GM12872 (cell line): ENCODE measurements around the gene NPNT.

Experiments used
- TF ChIP-seq, protein P1 (sequence below): IDR thresholded peaks from 3 replicates; pipeline ENCODE4 v1.5.1; 2011; ENCODE audit warnings: low read depth, mild to moderate bottlenecking, low read length, moderate library complexity; ENCODE audit not compliant: insufficient read depth

NPNT gene

GRCh38 chr4:105976915-105977314 is 81.6 kb downstream of the NPNT start:
- TF ChIP-seq, protein P1, sequence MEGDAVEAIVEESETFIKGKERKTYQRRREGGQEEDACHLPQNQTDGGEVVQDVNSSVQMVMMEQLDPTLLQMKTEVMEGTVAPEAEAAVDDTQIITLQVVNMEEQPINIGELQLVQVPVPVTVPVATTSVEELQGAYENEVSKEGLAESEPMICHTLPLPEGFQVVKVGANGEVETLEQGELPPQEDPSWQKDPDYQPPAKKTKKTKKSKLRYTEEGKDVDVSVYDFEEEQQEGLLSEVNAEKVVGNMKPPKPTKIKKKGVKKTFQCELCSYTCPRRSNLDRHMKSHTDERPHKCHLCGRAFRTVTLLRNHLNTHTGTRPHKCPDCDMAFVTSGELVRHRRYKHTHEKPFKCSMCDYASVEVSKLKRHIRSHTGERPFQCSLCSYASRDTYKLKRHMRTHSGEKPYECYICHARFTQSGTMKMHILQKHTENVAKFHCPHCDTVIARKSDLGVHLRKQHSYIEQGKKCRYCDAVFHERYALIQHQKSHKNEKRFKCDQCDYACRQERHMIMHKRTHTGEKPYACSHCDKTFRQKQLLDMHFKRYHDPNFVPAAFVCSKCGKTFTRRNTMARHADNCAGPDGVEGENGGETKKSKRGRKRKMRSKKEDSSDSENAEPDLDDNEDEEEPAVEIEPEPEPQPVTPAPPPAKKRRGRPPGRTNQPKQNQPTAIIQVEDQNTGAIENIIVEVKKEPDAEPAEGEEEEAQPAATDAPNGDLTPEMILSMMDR, result no peak

DNA sequence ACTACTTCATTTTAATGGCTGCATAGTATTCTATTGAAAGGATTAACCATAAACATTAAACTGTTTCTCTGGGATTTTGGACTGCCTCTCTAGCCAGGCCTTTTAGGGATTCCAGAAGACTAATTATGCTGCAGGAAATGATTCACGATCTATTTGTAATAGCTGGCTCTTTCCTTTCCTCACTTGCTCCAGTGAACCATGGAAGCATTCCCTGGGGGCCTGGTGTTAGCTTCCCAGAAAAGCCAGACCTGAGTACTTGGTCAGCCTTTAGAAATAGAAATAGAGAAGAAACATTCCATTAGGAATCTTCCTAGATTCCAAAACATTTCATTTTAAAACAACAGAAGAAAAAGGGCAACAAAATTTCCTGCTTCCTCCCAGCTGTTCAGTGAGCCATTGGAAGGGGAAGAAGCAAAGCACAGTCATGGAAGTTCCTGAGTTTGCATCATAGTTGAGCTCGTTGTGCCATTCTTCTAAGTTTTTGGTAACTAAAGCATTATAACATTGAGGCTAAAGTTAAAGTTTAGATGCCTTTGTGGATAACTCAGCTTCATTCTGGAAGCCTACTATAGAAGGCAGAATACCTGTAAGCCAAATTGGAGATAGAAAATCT is 83.5 kb downstream of the NPNT start:
- TF ChIP-seq, protein P1, result no peak

GRCh38 chr4:105979506-105979905 is 84.2 kb downstream of the NPNT start:
- TF ChIP-seq, protein P1, result no peak

GRCh38 chr4:105988671-105989070 is 93.4 kb downstream of the NPNT start:
- TF ChIP-seq, protein P1, result no peak

DNA sequence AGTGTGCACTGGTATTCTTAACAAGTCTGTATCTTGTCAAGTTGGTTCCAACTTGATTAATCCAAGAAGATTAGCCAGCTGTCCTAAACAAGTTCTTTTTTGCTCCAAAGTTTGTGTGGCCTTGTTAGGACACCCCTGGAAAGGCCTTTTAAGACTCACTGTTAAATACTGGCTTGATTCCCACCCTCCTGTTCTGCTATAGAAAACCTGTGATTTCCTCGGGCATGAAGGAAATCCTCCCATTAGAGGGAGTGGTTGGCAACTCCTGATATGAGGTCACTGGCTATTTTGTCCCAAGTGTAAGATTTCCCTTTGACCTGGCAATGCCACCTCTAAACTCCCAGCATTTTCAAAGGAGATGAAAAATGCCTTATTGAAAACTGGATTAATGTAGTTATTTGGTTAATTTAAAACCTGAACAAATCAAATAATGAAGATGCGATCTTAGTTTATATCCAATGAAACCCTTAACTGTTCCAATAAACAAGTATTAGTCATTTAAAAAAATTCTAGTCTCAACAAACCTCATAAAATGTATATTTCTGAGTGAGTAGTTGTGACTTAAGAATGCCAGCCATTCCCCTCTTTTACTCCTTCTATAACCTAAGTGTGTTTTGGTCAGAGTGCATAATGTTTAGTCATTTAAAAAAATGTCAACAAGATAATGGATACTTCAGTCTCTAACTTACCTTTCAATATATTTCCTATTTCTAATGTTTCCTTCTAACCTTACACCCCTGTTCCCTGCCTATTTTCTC is 94.4 kb downstream of the NPNT start:
- TF ChIP-seq, protein P1, result no peak

DNA sequence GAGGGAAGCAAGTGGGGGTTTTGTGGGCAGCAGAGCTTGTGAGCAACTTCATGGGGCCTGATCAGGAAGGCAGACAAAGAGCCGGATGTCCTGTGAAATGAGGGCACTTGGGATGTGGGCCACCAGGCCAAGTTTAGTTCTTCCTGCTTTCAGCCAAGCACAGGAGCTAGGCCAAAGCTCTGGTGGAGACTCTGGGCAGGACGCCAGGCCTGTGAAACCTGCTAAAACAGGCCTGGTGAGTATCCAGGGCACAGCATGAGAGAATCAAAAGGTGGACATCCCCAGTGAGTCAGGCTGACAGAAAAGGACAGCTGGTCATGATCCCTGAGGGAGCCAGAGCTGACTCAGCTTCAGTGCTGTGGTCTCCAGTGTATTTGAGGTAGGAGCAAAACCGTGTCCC is 95.7 kb downstream of the NPNT start:
- TF ChIP-seq, protein P1, result no peak

DNA sequence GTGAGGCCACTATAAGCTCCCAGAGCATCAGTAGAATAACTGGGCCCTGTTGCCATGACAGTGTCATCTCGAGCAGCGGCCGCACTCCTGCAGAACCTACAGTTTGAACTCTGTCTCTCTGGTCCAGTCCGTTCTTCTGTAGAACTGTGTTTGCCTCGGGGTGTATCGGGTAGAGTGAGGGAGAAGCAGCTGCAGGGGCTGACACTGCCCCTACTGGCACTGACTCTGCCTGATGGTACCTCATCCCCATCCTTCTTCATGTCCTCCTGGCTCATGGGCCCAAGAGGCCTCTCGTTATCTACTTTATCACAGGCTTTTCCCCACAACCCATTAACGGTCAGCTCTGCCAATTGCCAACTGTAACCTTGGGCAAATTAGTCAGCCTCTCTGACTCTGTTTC is 96.5 kb downstream of the NPNT start:
- TF ChIP-seq, protein P1, result no peak
